Loucy (cell line): Measurements from ENCODE around the gene DHX57.

Experiments
- EZH2phosphoT487 ChIP-seq: fragments of 200-600 bp; IDR thresholded peaks from 2 replicates; pipeline ENCODE4 v1.6.1; 2018; ENCODE audit warnings: antibody characterized with exemption, mild to moderate bottlenecking, moderate library complexity, borderline replicate concordance
- TF ChIP-seq, protein P1 (sequence below): fragments of 200-600 bp; sonication (generic); conservative IDR thresholded peaks from 2 replicates; pipeline ENCODE4 v1.5.1; 2014; ENCODE audit warnings: mild to moderate bottlenecking, antibody characterized with exemption, low read length

- TF ChIP-seq, protein P1, sequence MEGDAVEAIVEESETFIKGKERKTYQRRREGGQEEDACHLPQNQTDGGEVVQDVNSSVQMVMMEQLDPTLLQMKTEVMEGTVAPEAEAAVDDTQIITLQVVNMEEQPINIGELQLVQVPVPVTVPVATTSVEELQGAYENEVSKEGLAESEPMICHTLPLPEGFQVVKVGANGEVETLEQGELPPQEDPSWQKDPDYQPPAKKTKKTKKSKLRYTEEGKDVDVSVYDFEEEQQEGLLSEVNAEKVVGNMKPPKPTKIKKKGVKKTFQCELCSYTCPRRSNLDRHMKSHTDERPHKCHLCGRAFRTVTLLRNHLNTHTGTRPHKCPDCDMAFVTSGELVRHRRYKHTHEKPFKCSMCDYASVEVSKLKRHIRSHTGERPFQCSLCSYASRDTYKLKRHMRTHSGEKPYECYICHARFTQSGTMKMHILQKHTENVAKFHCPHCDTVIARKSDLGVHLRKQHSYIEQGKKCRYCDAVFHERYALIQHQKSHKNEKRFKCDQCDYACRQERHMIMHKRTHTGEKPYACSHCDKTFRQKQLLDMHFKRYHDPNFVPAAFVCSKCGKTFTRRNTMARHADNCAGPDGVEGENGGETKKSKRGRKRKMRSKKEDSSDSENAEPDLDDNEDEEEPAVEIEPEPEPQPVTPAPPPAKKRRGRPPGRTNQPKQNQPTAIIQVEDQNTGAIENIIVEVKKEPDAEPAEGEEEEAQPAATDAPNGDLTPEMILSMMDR = no peak
- no peak for TF ChIP-seq EZH2phosphoT487
Measured at GRCh38 chr2:38748943-38749804, 126.6 kb downstream of the DHX57 start.
